DMS153 treated with DMSO at 0.1 percent for 48 hours (cell line): ENCODE data around the gene SLIT1.

ENCODE experiments used
- DNase-seq: peaks from one replicate; lab custom pipeline; 2025; ENCODE audit not compliant: unreplicated experiment; lab: John Stamatoyannopoulos, UW

The SLIT1 gene

GRCh38 chr10:97117372-97117771 is 68.4 kb downstream of the SLIT1 start:
- DNase-seq = peak; percentile 71

- DNase-seq = no peak
These were observed 69.1 kb downstream of the SLIT1 start for GRCh38 chr10:97116462-97117162.

- DNase-seq = no peak
These were observed 69.9 kb downstream of the SLIT1 start for GRCh38 chr10:97115846-97116245.

DNA sequence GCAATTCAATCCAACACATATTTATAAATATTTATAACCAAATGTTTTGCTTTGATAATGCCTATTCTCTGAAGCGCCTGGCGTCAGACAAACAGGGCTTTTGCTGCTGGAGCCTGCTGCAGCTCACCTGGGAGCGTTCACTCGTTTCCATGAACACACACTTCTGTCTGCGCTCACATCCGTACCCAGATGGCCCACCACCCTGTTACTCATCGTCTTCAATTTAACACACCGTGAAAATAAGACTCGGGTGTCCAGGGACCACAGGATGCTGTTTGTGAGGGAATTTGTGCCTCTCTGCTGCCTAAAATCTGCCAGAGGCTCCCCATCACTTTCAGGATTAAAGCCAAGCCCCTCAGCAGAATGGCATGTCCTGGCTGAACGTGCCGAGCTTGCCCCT is 74.1 kb downstream of the SLIT1 start:
- no peak for DNase-seq

- DNase-seq = peak; percentile 62
These were observed 76.2 kb downstream of the SLIT1 start for GRCh38 chr10:97109547-97109946.

DNA sequence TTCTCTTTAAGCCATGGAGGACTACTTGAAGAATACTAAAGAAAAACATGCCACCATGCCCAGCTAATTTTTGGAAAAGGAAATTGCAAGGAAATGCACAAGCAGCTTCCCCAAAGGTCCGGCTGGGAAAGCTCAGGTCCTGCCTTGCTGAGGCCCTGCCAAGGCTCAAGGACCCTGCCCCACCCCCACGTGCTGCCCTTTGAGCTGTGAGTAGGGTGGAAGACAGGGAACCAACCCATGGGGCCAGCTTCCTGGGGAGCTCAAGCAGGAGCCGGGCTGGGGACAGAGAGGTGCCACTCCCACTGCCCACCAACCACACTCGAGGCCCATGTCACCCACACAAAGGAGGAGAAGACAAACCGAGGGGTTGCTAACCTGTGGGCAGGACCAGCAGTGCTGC is 78.2 kb downstream of the SLIT1 start:
- no peak for DNase-seq

DNA sequence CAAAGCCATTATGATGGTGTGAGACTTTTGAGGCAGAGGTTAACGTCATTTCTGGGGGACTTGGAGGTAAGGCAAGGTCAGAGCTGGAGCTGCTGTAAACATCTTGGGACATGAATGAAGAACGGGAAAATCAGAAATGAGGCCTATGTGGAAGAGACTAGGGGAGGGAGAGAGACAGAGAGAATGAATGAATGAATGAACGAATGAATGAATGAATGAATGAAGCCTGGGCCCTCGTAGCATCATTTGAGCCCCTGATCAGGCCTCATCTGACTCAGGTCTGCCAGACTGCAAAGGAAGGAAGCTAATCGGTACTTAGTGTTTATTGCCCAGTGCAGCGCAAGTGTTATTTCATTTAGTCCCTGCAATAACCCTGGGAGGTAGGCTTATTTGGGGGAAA is 79.6 kb downstream of the SLIT1 start:
- no peak for DNase-seq

DNA sequence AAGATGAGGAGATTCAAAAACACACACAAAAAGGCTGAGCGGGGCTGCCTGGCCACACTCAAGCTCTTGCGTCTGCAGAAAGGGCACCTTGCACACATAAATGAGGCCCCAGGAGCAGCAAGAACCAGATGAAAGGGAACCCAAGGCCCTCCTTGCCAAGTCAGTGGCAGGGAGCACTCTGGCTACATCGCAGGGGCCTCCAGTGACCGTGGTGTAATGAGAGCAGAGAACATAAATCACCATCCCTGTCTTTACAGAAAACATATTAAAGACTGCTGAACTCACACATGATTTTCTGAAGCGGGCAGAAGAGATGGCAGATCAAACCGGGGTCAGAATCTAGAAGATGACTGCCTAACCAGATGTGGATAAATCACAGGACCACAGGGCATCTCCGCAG is 80.5 kb downstream of the SLIT1 start:
- DNase-seq = no peak

GRCh38 chr10:97103316-97104080 is 82.3 kb downstream of the SLIT1 start:
- DNase-seq = no peak

DNA sequence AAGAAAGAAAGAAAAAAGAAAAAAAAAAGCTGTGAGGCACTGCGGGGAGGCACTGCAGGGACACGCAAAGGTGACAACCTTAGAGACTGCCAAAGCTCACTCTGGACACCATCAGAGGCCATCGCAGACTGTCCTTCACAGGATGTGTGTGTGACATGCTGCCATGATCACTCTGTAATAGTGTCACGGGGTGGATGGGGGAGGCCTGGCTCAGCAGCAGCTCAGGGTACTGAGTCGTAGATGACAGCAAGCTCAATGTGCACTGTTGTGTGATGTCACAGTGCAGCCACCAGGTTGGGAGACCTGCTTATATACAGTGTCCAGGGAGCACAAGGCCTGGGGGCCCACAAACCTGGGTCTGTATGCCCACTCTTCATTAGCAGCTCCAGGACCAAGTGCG is 83.3 kb downstream of the SLIT1 start:
- no peak for DNase-seq

DNA sequence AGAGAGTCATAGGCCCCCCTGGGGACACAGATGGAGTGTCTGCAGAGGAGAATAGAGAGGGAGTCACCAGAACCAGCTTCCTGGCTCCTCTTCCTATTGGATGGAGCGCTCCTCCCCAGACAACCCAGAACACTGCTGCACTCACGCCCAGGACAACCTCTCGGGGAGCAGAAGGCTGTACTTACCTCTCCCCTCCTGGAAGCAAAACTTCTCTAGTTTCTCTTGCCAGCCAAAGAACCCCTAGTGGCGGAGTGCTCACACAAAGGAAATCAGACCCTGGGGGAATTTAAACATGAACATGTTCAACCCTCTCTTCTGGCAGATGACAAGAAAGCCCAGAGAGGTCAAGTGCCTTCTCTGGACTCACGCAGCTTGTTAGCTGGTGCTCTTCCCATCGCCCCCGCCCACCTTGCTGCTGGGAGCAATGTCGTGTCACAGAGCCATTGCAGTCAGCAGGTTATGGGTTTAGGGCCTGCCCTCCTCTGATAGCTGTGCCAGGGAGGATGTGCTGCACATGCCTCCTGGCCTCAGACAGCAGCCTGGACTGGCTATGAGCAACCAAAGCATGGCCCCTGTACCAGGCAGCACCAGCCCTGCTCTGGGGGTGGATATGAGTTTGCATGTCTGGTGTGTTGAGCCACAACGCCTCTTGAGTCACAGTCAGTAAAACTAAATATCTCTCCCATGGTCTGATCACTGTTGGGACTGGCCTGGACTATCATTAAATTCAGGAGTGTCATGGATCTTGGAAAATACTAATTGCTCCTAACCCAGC is 84.4 kb downstream of the SLIT1 start:
- no peak for DNase-seq

- no peak for DNase-seq
These were observed 85.1 kb downstream of the SLIT1 start for GRCh38 chr10:97100657-97101056.

DNA sequence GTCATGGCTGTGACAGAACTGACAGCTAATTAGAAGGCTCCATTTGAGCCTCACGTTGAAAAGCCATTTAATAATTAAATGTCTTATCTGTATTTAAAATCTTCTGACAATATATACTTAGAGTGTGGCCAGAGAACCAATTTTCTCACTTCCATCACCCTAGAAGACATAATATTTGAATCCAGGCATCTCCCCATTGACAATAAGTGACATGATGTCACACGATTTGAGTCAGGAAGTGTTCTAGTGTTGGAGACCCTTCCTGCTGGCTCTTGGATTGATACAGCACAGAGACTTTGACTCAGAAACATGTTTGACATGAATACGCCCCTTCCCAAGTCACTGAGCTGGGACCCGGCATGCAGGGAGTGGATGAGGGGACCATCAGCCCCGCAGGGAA is 85.9 kb downstream of the SLIT1 start:
- DNase-seq = no peak

DNA sequence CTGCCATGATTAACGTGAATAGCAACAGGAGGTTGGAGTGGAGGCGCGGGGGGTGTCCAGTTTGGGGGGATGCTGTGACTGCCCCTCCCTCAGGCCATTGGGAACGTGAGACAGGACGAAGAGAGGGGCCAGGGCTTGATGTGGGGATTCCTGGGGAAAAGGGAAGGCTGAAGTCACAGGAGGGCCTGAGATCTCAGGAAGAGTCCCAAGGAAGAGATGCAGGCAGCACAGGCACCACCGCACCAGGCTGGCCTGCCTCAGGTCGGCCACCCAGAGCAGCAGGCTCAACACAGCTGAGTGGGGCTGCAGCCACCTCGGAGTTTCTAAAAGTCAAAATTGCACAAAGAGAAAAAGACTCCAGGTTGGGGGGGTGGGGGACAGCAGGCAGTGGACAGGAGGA is 86.7 kb downstream of the SLIT1 start:
- no peak for DNase-seq

- no peak for DNase-seq
These were observed 88.7 kb downstream of the SLIT1 start for GRCh38 chr10:97097084-97097433.

- no peak for DNase-seq
These were observed 89.3 kb downstream of the SLIT1 start for GRCh38 chr10:97096261-97097083.

DNA sequence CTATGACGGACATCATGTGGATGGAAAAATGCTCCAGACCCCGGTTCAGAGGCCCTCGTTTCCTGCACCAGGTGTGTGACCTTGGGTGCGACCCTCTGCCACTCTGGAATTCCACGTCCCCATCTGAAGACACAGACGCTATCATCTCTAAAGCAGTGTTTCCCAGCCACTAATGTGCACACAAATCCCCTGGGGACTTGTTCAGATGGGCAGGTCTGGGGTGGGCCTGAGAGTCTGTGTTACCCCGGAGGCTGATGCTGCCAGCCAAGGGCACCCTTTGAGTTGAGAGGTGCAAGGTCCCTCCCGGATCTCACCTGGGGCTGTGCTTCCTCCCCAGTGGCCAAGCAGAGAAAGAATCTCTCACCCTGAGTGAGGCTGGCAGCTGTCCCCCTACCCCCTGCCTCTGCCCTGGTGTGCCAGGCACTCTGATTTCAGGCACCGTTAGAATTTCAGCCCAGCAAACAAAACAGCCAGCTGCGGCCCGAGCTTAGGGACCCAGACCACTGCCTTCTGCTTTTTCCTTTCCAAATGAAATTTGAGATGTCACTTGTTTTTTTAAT is 90.0 kb downstream of the SLIT1 start:
- no peak for DNase-seq

GRCh38 chr10:97090644-97091043 is 95.1 kb downstream of the SLIT1 start:
- no peak for DNase-seq

- no peak for DNase-seq
These were observed 95.7 kb downstream of the SLIT1 start for GRCh38 chr10:97090035-97090434.

GRCh38 chr10:97089209-97089870 is 96.4 kb downstream of the SLIT1 start:
- DNase-seq = no peak
